Activated T-cell treated with anti-CD3 and anti-CD28 coated beads, Interleukin-2, amount 50 U/mL, for 1 hour (primary cell): ENCODE data around the gene RAB33A.
"Not testable (repeated sequence)": the region's sequence is repeated elsewhere in the genome, so short reads cannot be mapped to it uniquely, and the experiment has no call there.

Experiments
- DNase-seq: peaks from one replicate; pipeline ENCODE4 v3.0.0-alpha.2; 2020

Gene RAB33A

GRCh38 chrX:130173190-130173895, 1.6 kb downstream of the RAB33A start:
- DNase-seq = no peak

GRCh38 chrX:130174045-130174704, 2.4 kb downstream of the RAB33A start:
- no peak for DNase-seq

GRCh38 chrX:130174937-130175336, 3.2 kb downstream of the RAB33A start:
- DNase-seq = no peak

GRCh38 chrX:130176354-130176776, 4.6 kb downstream of the RAB33A start:
- DNase-seq = no peak

GRCh38 chrX:130176942-130177341, 5.2 kb downstream of the RAB33A start:
- no peak for DNase-seq

- no peak for DNase-seq
Measured at GRCh38 chrX:130179170-130179569, 7.4 kb downstream of the RAB33A start.

- DNase-seq = no peak
Measured at GRCh38 chrX:130179579-130180215, 7.9 kb downstream of the RAB33A start.

- DNase-seq = no peak
Measured at GRCh38 chrX:130184168-130184567, 12.4 kb downstream of the RAB33A start.

GRCh38 chrX:130184857-130185256, 13.1 kb downstream of the RAB33A start:
- DNase-seq = no peak

GRCh38 chrX:130186651-130187050, 14.9 kb downstream of the RAB33A start:
- DNase-seq = no peak

- no peak for DNase-seq
Measured at GRCh38 chrX:130190801-130191200, 19.0 kb downstream of the RAB33A start.

- no peak for DNase-seq
Measured at GRCh38 chrX:130196466-130196865, 24.7 kb downstream of the RAB33A start.

- DNase-seq = no peak
Measured at GRCh38 chrX:130197464-130197863, 25.7 kb downstream of the RAB33A start.

- DNase-seq = no peak
Measured at GRCh38 chrX:130204647-130205046, 32.9 kb downstream of the RAB33A start.

- no peak for DNase-seq
Measured at GRCh38 chrX:130211415-130212186, 39.8 kb downstream of the RAB33A start.

- no peak for DNase-seq
Measured at GRCh38 chrX:130212371-130212770, 40.6 kb downstream of the RAB33A start.

- DNase-seq = no peak
Measured at GRCh38 chrX:130213376-130213775, 41.6 kb downstream of the RAB33A start.

- DNase-seq = no peak
Measured at GRCh38 chrX:130216320-130216719, 44.6 kb downstream of the RAB33A start.

GRCh38 chrX:130224810-130225209, 53.0 kb downstream of the RAB33A start:
- no peak for DNase-seq

- no peak for DNase-seq
Measured at GRCh38 chrX:130228871-130229270, 57.1 kb downstream of the RAB33A start.

GRCh38 chrX:130231184-130231583, 59.4 kb downstream of the RAB33A start:
- not testable (repeated sequence) for DNase-seq
